HFF-Myc (cell line): ENCODE data around the gene AGBL2.
A peak's percentile ranks its signal among the peaks of the same experiment; 100 is the strongest.

Experiments used
- DNase-seq: peaks from one replicate; pipeline ENCODE4 v3.0.0-alpha.2; 2011; ENCODE audit warnings: low read depth; ENCODE audit errors: extremely low read depth
- H3K4me3 ChIP-seq: replicated peaks from 2 replicates; pipeline ENCODE4 v1.5.1; 2011; ENCODE audit warnings: low read depth, mild to moderate bottlenecking, control low read depth, low read length
- TF ChIP-seq, protein P1 (sequence below): IDR thresholded peaks from 2 replicates; pipeline ENCODE4 v1.5.1; 2012; ENCODE audit warnings: mild to moderate bottlenecking, low read depth, low read length, control low read depth; ENCODE audit errors: missing control alignments

AGBL2 gene

DNA sequence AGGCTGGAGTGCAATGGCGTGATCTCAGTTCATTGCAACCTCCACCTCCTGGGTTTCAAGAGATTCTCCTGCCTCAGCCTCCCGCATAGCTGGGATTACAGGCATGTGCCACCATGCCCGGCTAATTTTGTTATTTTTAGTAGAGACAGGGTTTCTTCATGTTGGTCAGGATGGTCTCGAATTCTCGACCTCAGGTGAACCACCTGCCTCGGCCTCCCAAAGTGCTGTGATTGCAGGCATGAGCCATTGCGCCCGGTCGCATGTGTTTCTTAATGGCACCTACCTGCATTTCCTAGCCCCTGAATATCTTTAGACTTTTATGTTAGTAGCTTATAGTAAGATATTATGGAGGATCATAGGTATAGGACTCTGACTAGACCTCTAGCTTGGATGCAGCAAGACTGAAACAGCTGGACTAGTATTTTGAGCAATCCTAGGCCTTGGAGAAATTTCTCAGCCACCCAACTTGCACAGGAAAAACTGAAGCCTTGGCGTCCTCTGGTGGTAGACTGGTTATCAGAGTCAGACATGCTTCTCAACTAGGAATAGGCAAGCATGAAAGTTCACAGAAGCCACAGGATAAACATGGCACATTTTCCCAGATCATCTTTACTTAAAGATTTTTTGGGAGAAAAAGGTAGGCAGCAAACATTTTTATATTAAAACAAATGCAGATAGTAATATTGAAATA, 98.3 kb downstream of the AGBL2 start:
- TF ChIP-seq, protein P1, sequence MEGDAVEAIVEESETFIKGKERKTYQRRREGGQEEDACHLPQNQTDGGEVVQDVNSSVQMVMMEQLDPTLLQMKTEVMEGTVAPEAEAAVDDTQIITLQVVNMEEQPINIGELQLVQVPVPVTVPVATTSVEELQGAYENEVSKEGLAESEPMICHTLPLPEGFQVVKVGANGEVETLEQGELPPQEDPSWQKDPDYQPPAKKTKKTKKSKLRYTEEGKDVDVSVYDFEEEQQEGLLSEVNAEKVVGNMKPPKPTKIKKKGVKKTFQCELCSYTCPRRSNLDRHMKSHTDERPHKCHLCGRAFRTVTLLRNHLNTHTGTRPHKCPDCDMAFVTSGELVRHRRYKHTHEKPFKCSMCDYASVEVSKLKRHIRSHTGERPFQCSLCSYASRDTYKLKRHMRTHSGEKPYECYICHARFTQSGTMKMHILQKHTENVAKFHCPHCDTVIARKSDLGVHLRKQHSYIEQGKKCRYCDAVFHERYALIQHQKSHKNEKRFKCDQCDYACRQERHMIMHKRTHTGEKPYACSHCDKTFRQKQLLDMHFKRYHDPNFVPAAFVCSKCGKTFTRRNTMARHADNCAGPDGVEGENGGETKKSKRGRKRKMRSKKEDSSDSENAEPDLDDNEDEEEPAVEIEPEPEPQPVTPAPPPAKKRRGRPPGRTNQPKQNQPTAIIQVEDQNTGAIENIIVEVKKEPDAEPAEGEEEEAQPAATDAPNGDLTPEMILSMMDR: peak; percentile 88
- peak; percentile 59 for DNase-seq

DNA sequence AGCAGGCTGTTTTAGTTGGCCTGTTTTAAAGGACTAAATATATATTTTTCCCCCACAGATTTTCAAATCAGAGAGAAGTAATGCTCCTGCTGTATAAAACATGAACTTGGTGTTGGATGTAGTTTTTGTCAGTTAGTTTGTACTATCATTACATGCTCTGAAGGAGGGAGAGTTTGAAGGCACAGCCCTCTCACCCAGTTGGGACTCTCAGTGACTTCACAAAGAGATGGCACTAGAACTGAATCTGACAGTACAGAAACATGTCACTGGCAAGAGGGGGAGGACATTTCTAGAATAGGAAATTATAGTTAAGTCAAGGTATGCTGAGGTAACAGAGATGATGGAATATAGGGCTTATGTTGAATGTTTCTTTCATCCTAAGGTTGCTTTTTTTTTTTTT, 99.9 kb downstream of the AGBL2 start:
- TF ChIP-seq, protein P1: no peak
- DNase-seq: no peak
- no peak overlapping the region for H3K4me3 ChIP-seq

More for the DNA sequence above, 98.3 kb downstream of the AGBL2 start:
- H3K4me3 ChIP-seq: no peak overlapping the region

DNA sequence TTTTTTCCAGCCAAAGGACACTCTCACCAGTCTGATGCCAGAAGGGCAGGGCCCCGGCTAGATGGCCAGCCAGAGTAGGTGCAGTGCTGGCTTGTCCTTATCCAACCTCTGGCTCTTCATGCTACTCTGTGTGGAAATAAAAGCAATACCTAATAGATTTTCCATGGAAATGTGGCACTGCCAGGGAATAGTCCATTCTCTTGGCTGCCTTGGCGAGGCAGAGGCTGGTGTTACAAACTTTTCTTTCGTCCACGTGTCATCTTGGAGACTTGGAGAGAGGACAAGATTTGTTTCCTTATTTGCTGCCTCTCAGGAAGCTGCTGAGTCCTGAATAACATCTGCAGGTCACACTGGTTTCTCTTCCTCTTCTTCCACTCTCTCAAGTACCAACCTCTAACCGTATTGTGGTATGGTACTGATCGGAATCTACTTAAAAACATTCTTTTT, 103.8 kb downstream of the AGBL2 start:
- TF ChIP-seq, protein P1: no peak
- no peak overlapping the region for H3K4me3 ChIP-seq
- no peak for DNase-seq

DNA sequence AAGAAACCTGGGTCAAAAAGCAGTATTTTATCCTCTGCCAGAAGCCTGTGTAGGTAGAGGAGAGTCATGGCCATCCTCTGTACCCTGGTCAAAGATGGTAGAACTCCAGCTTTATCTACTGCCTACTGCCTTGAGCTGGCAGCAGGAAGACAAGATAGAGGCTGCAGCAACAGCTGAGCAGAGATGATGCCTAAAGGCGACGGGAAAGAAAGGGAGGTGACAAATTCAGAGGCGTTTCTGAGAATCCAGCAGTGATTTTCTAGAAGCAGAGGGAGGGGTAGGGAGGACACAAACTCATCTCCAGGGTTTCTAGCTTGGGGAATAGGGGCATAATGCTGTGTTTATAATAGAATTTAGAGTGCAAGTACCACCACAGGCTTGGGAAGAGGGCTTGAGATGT, 105.5 kb downstream of the AGBL2 start:
- TF ChIP-seq, protein P1: no peak
- no peak for DNase-seq
- no peak overlapping the region for H3K4me3 ChIP-seq
